ENCODE data around the gene PDE4B. TPM values are rescaled to one million over a fixed set of nuclear protein-coding genes. Genes with fewer than 3 reads are reported as not detected.

The PDE4B gene
- total RNA-seq, 2 donors from 2014 or later = 2.0 to 5.7 TPM

DNA sequence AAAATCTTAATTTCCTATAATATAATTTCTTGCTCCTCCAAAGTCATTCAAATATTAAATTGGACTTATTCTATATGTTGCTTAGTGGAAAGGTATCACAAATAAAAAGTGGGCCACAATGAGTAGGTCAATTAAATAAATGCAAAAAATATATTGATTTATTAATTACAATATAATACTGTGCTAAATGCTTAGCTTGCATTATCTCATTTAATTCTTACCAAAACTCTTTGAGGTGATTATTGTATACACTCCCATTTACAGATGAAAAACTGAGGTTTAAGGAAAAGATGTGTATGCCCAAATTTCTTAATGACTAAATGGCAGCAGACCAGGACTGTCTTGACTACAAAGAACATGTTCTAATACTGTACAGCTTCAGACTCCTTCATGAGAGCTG lies 415.9 kb downstream of the PDE4B start:
- TF ChIP-seq, protein P1, sequence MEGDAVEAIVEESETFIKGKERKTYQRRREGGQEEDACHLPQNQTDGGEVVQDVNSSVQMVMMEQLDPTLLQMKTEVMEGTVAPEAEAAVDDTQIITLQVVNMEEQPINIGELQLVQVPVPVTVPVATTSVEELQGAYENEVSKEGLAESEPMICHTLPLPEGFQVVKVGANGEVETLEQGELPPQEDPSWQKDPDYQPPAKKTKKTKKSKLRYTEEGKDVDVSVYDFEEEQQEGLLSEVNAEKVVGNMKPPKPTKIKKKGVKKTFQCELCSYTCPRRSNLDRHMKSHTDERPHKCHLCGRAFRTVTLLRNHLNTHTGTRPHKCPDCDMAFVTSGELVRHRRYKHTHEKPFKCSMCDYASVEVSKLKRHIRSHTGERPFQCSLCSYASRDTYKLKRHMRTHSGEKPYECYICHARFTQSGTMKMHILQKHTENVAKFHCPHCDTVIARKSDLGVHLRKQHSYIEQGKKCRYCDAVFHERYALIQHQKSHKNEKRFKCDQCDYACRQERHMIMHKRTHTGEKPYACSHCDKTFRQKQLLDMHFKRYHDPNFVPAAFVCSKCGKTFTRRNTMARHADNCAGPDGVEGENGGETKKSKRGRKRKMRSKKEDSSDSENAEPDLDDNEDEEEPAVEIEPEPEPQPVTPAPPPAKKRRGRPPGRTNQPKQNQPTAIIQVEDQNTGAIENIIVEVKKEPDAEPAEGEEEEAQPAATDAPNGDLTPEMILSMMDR (IDR thresholded peaks at IDR 0.05) = no peak
- Histone ChIP-seq H3K27me3 (no peaks in the 10 kb centered on the region), H3K4me3 (no peak overlapping the region), H3K36me3 (no peaks in the 10 kb centered on the region), H3K4me1 (no peaks in the 10 kb centered on the region), H3K9ac (ENCODE audit: low read depth in 2 of 2, low read length in 2 of 2) (no peak overlapping the region), H3K27ac (no peak overlapping the region), H3K9me3 (no peaks in the 10 kb centered on the region)
- intact Hi-C loops (cut with DNase I) = no loop called here
- DNase-seq = no peak

DNA sequence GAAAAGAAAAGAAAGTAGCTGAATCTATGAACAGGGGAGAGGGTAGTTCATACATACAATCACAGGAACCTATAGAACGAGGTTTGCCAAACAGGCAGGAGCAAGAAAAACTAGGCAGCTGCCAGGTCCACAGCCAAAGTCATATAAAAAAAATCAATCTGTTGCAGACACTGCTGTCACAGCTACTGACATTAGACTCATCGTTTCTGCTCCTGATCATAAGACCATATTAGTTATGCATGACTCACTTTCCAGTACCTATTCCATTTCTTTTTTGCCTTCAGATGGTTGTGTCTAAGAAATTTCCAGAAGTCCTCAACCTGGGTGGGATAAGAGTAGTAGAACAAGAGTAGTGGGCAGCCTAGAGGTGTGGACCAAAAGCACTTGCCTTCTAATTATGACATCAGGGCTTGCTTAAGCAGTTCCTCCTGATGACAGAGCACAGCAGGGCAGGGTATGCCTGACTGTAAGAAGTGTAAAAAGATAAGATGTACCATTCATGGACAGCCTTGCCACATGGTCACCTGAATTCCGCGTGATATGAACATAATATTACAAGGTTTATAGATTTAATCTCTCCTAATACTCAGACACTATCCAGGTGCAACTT lies 418.0 kb downstream of the PDE4B start:
- TF ChIP-seq, protein P1 (IDR thresholded peaks at IDR 0.05) = no peak

DNA sequence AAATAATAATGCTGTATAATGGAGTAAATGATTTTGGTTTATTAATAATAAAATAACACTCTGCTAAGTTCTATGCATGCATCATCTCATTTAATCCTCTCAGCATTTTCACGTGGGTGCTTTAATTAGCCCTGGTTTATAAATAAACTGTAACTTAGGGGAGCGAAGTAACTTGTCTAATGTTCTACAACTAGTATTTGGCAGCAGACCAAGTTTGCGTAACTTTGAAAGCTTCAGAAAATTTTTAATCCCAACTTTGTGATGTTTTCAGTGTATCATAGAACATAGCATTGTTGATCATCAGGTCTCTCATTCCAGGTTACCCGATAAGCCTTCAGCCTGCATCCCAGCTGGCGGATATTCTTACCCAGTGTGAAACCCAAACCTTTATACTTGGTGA lies 418.8 kb downstream of the PDE4B start:
- H3K36me3 ChIP-seq = no peaks in the 10 kb centered on the region
- no peak overlapping the region for H3K9ac ChIP-seq (ENCODE audit: low read depth in 2 of 2, low read length in 2 of 2)
- H3K27ac ChIP-seq = no peak overlapping the region
- TF ChIP-seq, protein P1 (IDR thresholded peaks at IDR 0.05) = no peak
- H3K27me3 ChIP-seq = no peaks in the 10 kb centered on the region
- H3K9me3 ChIP-seq = no peaks in the 10 kb centered on the region
- DNase-seq = no peak
- H3K4me3 ChIP-seq = no peak overlapping the region
- intact Hi-C loops (cut with DNase I) = loop anchor here (10.0 kb wide), 1 partner anchor 117 kb away; no protein-coding TSS in a partner anchor
- H3K4me1 ChIP-seq = no peaks in the 10 kb centered on the region

More for the DNA sequence above, 418.0 kb downstream of the PDE4B start:
- Histone ChIP-seq H3K4me1 (no peaks in the 10 kb centered on the region), H3K36me3 (no peaks in the 10 kb centered on the region), H3K9me3 (no peaks in the 10 kb centered on the region), H3K9ac (ENCODE audit: low read depth in 2 of 2, low read length in 2 of 2) (no peak overlapping the region), H3K4me3 (no peak overlapping the region), H3K27me3 (no peaks in the 10 kb centered on the region), H3K27ac (no peak overlapping the region)
- no peak for DNase-seq
- intact Hi-C loops (cut with DNase I) = loop anchor here (10.0 kb wide), 1 partner anchor 116 kb away; no protein-coding TSS in a partner anchor

DNA sequence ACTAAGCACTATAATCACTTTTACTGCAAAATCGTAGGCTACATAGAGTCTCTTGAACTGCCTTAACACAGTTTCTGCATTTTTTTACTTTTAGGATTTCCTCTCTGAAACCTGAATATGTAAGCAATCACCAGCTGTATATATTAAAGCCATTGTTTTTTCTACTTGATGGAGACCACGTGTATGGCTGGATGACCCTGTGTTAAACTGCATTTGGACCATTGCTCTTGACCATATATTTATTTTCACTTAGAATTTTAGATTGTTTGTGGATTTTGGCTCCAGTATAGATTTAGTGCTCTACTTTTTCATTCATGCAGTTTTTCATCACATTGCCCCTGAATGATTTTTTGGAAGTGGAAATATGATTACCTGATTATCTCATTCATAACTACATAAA lies 420.8 kb downstream of the PDE4B start:
- TF ChIP-seq, protein P1 (IDR thresholded peaks at IDR 0.05) = no peak
- H3K4me1 ChIP-seq = no peaks in the 10 kb centered on the region
- DNase-seq = no peak
- H3K36me3 ChIP-seq = no peaks in the 10 kb centered on the region
- intact Hi-C loops (cut with DNase I) = loop anchor here (10.0 kb wide), 1 partner anchor 119 kb away; no protein-coding TSS in a partner anchor
- no peaks in the 10 kb centered on the region for H3K9me3 ChIP-seq
- no peak overlapping the region for H3K9ac ChIP-seq (ENCODE audit: low read depth in 2 of 2, low read length in 2 of 2)
- H3K4me3 ChIP-seq = no peak overlapping the region
- no peak overlapping the region for H3K27ac ChIP-seq
- no peaks in the 10 kb centered on the region for H3K27me3 ChIP-seq

DNA sequence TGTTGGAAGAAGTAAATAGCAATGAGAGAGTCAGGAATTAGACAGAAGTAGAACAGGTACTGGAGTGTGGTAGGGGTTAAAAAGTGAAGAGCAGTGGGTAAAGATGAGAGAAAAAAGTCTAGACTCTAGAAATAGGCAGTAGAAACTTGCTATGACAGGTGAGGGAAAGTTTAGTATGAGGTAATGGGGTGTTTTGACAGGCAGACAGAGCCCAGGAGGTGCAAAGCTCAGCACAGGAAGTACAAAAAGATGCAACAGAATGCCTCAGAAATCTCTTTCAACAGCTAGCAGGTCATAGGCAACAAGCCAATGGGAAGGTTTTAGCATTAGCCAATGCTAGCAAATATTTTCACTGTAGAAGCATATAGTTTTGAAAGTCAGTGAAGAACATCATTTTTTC lies 422.2 kb downstream of the PDE4B start:
- Histone ChIP-seq H3K27me3 (no peaks in the 10 kb centered on the region), H3K9me3 (no peaks in the 10 kb centered on the region), H3K36me3 (no peaks in the 10 kb centered on the region), H3K4me1 (no peaks in the 10 kb centered on the region), H3K27ac (no peak overlapping the region), H3K9ac (ENCODE audit: low read depth in 2 of 2, low read length in 2 of 2) (no peak overlapping the region), H3K4me3 (no peak overlapping the region)
- intact Hi-C loops (cut with DNase I) = loop anchor here (10.0 kb wide), 1 partner anchor 120 kb away; no protein-coding TSS in a partner anchor
- DNase-seq = no peak
- TF ChIP-seq, protein P1 (IDR thresholded peaks at IDR 0.05) = no peak

Measured in colonic mucosa (tissue), 4 donors.